ENCODE results near the gene ZNF831. TPM values are rescaled to one million over a fixed set of nuclear protein-coding genes. Genes with fewer than 3 reads are reported as not detected.

ZNF831 gene
- total RNA-seq, 5 donors from 2014 or later (not counting 1 experiment from before 2014, with no cell fraction given): 23.1 to 48.0 (median 29.7) TPM

GRCh38 chr20:59165891-59166709 is 2.5 kb downstream of the ZNF831 start:
- no CpG with 5 or more reads among the region's 11 CpGs for WGBS (ENCODE audit: insufficient coverage)
- H3K4me1 ChIP-seq (ENCODE audit: control insufficient read depth in 1 of 2, extremely low read depth in 1 of 2, insufficient read depth in 2 of 2, low read length in 2 of 2): peaks cover 37 to 41% of the 10 kb centered on the region in 2 experiments
- ChIA-PET POLR2A (interaction anchor here (0.6 to 3.4 kb wide), 11 partner anchors 7 to 123 kb away, joined by 3 to 95 read pairs (median 6); no protein-coding TSS in a partner anchor), CTCF (interaction anchor here in 1 of 2 donors (0.6 to 4.6 kb wide), 7 partner anchors 9 to 92 kb away, joined by 3 to 22 read pairs (median 6); no protein-coding TSS in a partner anchor)
- H3K4me1 Mint-ChIP-seq: peaks cover 88 to 98% (median 93%) of the 10 kb centered on the region in 3 donors
- H3K9me3 ChIP-seq: no peaks in the 10 kb centered on the region
- ATAC-seq (replicated peaks in 1 of 4): peak; percentile 49 to 73 (median 57)
- H3K36me3 ChIP-seq (ENCODE audit: control insufficient read depth in 2 of 2, extremely low read depth in 1 of 2, insufficient read depth in 1 of 2, low read length in 1 of 2): no peaks in the 10 kb centered on the region
- H3K27me3 ChIP-seq (replicated peaks in 1 of 2; ENCODE audit: control insufficient read depth in 2 of 2, extremely low read depth in 1 of 2, insufficient read depth in 2 of 2, low read length in 1 of 2): no peaks in the 10 kb centered on the region
- peak overlapping the region; percentile 38 to 53 for H3K4me3 ChIP-seq (ENCODE audit: control insufficient read depth in 1 of 2, extremely low read depth in 1 of 2, low read length in 1 of 2)
- peaks cover 24% of the 10 kb centered on the region for H3K36me3 Mint-ChIP-seq
- H3K27ac Mint-ChIP-seq: peak overlapping the region; percentile 99
- peak in 21 of 35 experiments; percentile 28 to 82 (median 50) for DNase-seq
- H3K27me3 Mint-ChIP-seq: no peaks in the 10 kb centered on the region
- peak overlapping the region; percentile 82 to 87 (median 85) for H3K4me3 Mint-ChIP-seq
- no peaks in the 10 kb centered on the region for H3K9me3 Mint-ChIP-seq
- H3K27ac ChIP-seq (ENCODE audit: low read length): peak overlapping the region; percentile 96

DNA sequence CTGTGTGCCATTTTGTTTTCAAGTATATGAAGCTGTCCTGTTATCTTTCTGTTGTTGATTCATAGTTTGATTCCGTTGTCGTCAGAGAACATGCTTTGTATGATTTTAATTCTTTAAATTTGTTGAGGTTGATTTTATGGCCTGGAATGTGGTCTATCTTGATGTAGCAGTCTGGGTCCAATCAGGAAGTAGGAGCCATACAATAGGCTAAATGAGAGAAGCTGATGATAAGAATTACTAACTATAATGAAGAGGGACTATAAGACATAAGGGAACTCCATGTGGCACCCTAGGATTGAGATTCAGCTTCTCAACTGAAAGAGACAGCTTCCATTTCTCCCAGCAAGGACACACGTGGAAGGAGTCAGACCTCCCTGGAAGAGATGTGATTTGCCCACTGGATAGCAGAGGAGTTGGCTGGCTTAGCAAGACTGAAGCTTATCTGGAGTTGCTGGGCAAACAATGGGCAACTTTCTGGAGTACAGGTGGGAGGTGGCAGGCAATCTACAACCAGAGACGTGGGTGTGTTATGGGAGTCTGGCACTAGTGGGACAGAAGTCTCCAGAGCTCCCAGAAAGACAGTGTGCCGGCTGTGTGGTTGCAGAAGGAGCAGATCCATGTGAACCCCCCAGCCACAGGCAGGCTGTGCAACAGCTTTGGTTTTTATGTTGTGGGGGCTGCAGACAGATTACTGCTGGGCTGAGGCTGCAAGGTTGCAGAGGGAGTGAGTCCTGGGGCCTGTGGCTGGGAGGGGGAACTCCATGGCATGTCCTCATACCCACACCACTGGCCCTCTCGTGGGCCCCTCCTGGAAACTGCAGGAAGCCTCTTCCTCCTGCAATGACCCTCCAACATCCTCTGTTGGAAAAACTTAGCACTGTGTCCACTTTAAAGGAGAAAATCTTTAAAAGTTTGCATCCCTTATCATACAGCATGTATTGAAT is 7.1 kb downstream of the ZNF831 start:
- H3K4me3 Mint-ChIP-seq: peak overlapping the region in 1 of 3 donors; percentile 1
- H3K4me1 Mint-ChIP-seq: peaks cover 91 to 98% (median 95%) of the 10 kb centered on the region in 3 donors
- H3K9me3 Mint-ChIP-seq: no peaks in the 10 kb centered on the region
- Histone ChIP-seq H3K36me3 (ENCODE audit: control insufficient read depth in 2 of 2, extremely low read depth in 1 of 2, insufficient read depth in 1 of 2, low read length in 1 of 2) (peaks cover 3 to 21% of the 10 kb centered on the region in 2 donors), H3K4me3 (ENCODE audit: control insufficient read depth in 1 of 2, extremely low read depth in 1 of 2, low read length in 1 of 2) (no peak overlapping the region), H3K27me3 (replicated peaks in 1 of 2; ENCODE audit: control insufficient read depth in 2 of 2, extremely low read depth in 1 of 2, insufficient read depth in 2 of 2, low read length in 1 of 2) (no peaks in the 10 kb centered on the region), H3K27ac (ENCODE audit: low read length) (peak overlapping the region; percentile 2), H3K4me1 (ENCODE audit: control insufficient read depth in 1 of 2, extremely low read depth in 1 of 2, insufficient read depth in 2 of 2, low read length in 2 of 2) (peaks cover 20 to 43% of the 10 kb centered on the region in 2 experiments), H3K9me3 (no peaks in the 10 kb centered on the region)
- H3K36me3 Mint-ChIP-seq: peaks cover 63% of the 10 kb centered on the region
- ChIA-PET POLR2A (interaction anchor here (0.6 to 1.3 kb wide), 3 partner anchors 16 to 490 kb away, joined by 3 read pairs; no protein-coding TSS in a partner anchor), CTCF (interaction anchor here in 1 of 2 donors (1.0 to 1.1 kb wide), 2 partner anchors 37 to 48 kb away, joined by 3 to 4 read pairs; no protein-coding TSS in a partner anchor)
- peak overlapping the region; percentile 99 for H3K27ac Mint-ChIP-seq
- DNase-seq: no peak
- H3K27me3 Mint-ChIP-seq: no peaks in the 10 kb centered on the region
- 100% methylated on average over 1 of the region's 6 CpGs for WGBS (ENCODE audit: insufficient coverage)
- ATAC-seq (replicated peaks in 1 of 4): no peak

DNA sequence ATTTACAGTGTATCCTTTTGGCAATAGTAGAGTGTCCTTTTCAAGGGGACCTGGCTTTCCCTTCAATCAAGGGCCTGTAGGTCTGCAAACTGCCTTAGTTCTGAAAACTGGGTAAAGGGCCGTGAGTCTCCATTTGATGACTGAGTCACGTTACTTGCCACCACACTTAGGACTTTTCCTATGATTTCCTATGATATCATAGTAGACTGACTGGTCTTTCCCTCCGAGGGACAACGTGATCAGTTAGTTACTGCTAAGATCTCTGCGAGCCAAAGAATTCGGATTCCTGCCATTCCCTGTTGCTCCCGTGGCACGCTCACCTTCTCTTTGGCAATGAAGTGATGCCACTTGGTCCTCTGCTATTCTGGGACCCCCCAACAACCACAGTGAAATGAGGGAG is 8.4 kb downstream of the ZNF831 start:
- ChIA-PET CTCF (no interaction called here), POLR2A (no interaction called here)
- Histone ChIP-seq H3K4me1 (ENCODE audit: control insufficient read depth in 1 of 2, extremely low read depth in 1 of 2, insufficient read depth in 2 of 2, low read length in 2 of 2) (peaks cover 11 to 48% of the 10 kb centered on the region in 2 experiments), H3K27me3 (replicated peaks in 1 of 2; ENCODE audit: control insufficient read depth in 2 of 2, extremely low read depth in 1 of 2, insufficient read depth in 2 of 2, low read length in 1 of 2) (no peaks in the 10 kb centered on the region), H3K4me3 (ENCODE audit: control insufficient read depth in 1 of 2, extremely low read depth in 1 of 2, low read length in 1 of 2) (no peak overlapping the region), H3K27ac (ENCODE audit: low read length) (no peak overlapping the region), H3K9me3 (no peaks in the 10 kb centered on the region), H3K36me3 (ENCODE audit: control insufficient read depth in 2 of 2, extremely low read depth in 1 of 2, insufficient read depth in 1 of 2, low read length in 1 of 2) (peaks cover 3 to 31% of the 10 kb centered on the region in 2 donors)
- 95% methylated on average over 6 of the region's 8 CpGs for WGBS (ENCODE audit: insufficient coverage)
- H3K4me3 Mint-ChIP-seq: no peak overlapping the region
- peaks cover 91 to 98% (median 95%) of the 10 kb centered on the region in 3 donors for H3K4me1 Mint-ChIP-seq
- peak overlapping the region; percentile 67 to 99 for H3K27ac Mint-ChIP-seq
- no peaks in the 10 kb centered on the region for H3K27me3 Mint-ChIP-seq
- no peak for ATAC-seq (replicated peaks in 1 of 4)
- peaks cover 71% of the 10 kb centered on the region for H3K36me3 Mint-ChIP-seq
- no peak for DNase-seq
- H3K9me3 Mint-ChIP-seq: no peaks in the 10 kb centered on the region

GRCh38 chr20:59173938-59174491 is 10.4 kb downstream of the ZNF831 start:
- Mint-ChIP-seq H3K27ac (peak overlapping the region; percentile 91), H3K27me3 (no peaks in the 10 kb centered on the region), H3K4me1 (peaks cover 91 to 98% (median 96%) of the 10 kb centered on the region in 3 donors), H3K4me3 (peak overlapping the region in 1 of 3 donors; percentile 30), H3K9me3 (no peaks in the 10 kb centered on the region), H3K36me3 (peaks cover 78% of the 10 kb centered on the region)
- H3K27me3 ChIP-seq (replicated peaks in 1 of 2; ENCODE audit: control insufficient read depth in 2 of 2, extremely low read depth in 1 of 2, insufficient read depth in 2 of 2, low read length in 1 of 2): no peaks in the 10 kb centered on the region
- POLR2A ChIA-PET: interaction anchor here (0.5 to 1.2 kb wide), 2 partner anchors 26 kb away, joined by 3 to 7 read pairs; no protein-coding TSS in a partner anchor
- no peak for DNase-seq
- peak overlapping the region; percentile 30 for H3K27ac ChIP-seq (ENCODE audit: low read length)
- 79% methylated on average over 4 of the region's 7 CpGs for WGBS (ENCODE audit: insufficient coverage)
- CTCF ChIA-PET: interaction anchor here in 1 of 2 donors (0.6 kb wide), 1 partner anchor 89 kb away, joined by 3 read pairs; no protein-coding TSS in a partner anchor
- H3K9me3 ChIP-seq: no peaks in the 10 kb centered on the region
- no peak overlapping the region for H3K4me3 ChIP-seq (ENCODE audit: control insufficient read depth in 1 of 2, extremely low read depth in 1 of 2, low read length in 1 of 2)
- peaks cover 3 to 34% of the 10 kb centered on the region in 2 donors for H3K36me3 ChIP-seq (ENCODE audit: control insufficient read depth in 2 of 2, extremely low read depth in 1 of 2, insufficient read depth in 1 of 2, low read length in 1 of 2)
- peaks cover 4 to 65% of the 10 kb centered on the region in 2 experiments for H3K4me1 ChIP-seq (ENCODE audit: control insufficient read depth in 1 of 2, extremely low read depth in 1 of 2, insufficient read depth in 2 of 2, low read length in 2 of 2)
- ATAC-seq (replicated peaks in 1 of 4): no peak

DNA sequence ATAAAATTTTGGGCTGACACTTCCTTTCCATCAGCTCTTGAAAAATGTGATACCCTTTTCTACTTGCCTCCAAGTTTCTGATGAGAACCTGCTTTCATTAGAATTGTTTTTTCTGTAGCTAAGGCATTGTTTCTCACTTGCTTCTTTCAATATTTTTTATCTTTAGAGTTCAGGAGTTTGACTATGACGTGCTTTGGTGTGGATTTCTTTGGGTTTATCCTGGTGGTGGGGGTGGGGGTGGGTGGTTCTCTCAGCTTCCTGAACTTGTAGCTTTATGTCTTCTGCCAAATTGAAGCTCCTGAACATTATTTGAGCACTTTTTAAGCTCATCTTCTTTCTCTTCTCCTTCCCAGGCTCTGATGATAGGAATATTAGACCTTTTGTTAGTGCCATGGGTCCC is 11.4 kb downstream of the ZNF831 start:
- DNase-seq: peak in 1 of 35 experiments; percentile 42
- peaks cover 3 to 39% of the 10 kb centered on the region in 2 donors for H3K36me3 ChIP-seq (ENCODE audit: control insufficient read depth in 2 of 2, extremely low read depth in 1 of 2, insufficient read depth in 1 of 2, low read length in 1 of 2)

More for the DNA sequence above, 11.4 kb downstream of the ZNF831 start:
- Mint-ChIP-seq H3K4me3 (peak overlapping the region in 1 of 3 donors; percentile 30), H3K9me3 (no peaks in the 10 kb centered on the region), H3K36me3 (peaks cover 78% of the 10 kb centered on the region), H3K4me1 (peaks cover 90 to 99% (median 98%) of the 10 kb centered on the region in 3 donors), H3K27ac (peak overlapping the region; percentile 91), H3K27me3 (no peaks in the 10 kb centered on the region)
- no CpG with 5 or more reads among the region's 1 CpG for WGBS (ENCODE audit: insufficient coverage)
- peak in 1 of 4 experiments; percentile 44 for ATAC-seq (replicated peaks in 1 of 4)
- Histone ChIP-seq H3K4me3 (ENCODE audit: control insufficient read depth in 1 of 2, extremely low read depth in 1 of 2, low read length in 1 of 2) (no peak overlapping the region), H3K27me3 (replicated peaks in 1 of 2; ENCODE audit: control insufficient read depth in 2 of 2, extremely low read depth in 1 of 2, insufficient read depth in 2 of 2, low read length in 1 of 2) (no peaks in the 10 kb centered on the region), H3K4me1 (ENCODE audit: control insufficient read depth in 1 of 2, extremely low read depth in 1 of 2, insufficient read depth in 2 of 2, low read length in 2 of 2) (peaks cover 4 to 72% of the 10 kb centered on the region in 2 experiments), H3K9me3 (no peaks in the 10 kb centered on the region), H3K27ac (ENCODE audit: low read length) (peak overlapping the region; percentile 30)
- POLR2A ChIA-PET: interaction anchor here (0.6 to 1.2 kb wide), 8 partner anchors 10 to 1841 kb away, joined by 3 to 9 read pairs (median 4); partner anchors contain the start of gene ZNF831 (in 1 of the 2)
- CTCF ChIA-PET: interaction anchor here in 1 of 2 donors (0.6 to 1.4 kb wide), 6 partner anchors 10 to 92 kb away, joined by 3 read pairs; no protein-coding TSS in a partner anchor

Measured in T-cell (primary cell).